HG03565 (cell line): ENCODE measurements around the gene BCL11B.
"Not testable (repeated sequence)": the region's sequence is repeated elsewhere in the genome, so short reads cannot be mapped to it uniquely, and the experiment has no call there.

Experiments
- ATAC-seq: cut with Tn5 transposase; IDR thresholded peaks from one replicate; pipeline ENCODE4 v1.9.1; 2021; ENCODE audit warnings: mild to moderate bottlenecking, moderate library complexity; ENCODE audit not compliant: unreplicated experiment

The BCL11B gene

DNA sequence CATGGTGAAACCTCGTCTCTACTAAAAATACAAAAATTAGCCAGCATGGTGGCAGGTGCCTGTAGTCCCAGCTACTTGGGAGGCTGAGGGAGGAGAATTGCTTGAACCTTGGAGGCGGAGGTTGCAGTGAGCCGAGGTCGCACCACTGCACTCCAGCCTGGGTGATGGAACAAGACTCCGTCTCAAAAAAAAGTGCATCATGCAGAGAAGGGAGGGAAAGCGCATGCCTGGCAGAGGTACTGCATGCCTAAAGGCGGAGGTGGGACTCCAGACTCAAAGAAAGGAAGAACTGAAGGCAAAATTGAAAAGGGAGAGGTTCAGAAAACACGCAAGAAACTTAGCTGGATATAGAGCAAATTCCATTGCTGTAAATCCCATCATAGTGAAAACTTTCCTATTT is 85.7 kb downstream of the BCL11B start:
- ATAC-seq = not testable (repeated sequence)

DNA sequence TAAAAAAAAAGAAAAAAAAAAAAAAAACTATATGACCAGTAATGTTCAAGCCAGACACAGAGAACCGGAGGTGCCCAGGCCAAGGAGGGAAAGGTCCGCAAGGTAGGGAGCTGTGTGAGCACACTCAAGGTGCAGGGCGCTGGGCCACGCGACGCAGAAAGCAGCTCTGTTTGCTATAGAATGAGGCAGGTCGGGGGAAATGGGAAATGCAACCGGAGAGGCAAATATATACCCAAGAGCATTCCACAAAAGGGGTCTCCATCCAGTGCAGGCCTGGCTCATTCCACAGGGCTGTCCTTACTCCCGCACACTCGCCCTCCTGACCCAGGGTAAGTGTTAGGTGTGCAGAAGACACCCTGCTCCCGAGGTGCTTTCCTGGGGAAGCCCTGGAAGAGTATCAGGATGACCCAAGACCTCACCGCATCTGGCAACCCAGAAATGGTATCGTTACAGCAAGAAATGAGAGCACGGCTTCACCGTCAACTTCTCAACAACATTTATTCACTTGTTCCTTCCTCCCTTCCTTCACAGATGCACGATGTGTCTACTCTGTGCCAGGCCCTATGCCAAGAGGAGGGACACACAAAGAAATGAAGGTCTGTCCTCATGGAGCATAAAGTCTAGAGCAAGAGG is 86.4 kb downstream of the BCL11B start:
- ATAC-seq = no peak

DNA sequence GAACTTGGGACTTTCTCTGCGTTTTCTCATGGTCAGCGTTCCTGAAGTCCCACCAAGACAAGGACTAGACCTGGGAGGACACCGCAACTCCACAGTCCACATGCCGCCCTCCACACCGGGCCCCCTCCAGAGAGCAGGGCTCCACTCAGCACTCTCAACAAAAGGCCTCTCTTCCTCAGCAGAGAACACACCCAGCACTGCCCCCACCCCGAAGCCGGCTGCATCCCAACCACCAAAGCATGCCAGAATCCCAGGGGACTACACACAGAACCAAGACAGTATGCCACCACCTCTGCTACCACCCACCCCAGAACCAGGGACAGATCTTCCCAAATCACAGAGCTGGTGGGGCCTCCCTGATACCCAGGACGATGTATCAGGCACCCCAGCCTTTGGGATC is 88.3 kb downstream of the BCL11B start:
- no peak for ATAC-seq

DNA sequence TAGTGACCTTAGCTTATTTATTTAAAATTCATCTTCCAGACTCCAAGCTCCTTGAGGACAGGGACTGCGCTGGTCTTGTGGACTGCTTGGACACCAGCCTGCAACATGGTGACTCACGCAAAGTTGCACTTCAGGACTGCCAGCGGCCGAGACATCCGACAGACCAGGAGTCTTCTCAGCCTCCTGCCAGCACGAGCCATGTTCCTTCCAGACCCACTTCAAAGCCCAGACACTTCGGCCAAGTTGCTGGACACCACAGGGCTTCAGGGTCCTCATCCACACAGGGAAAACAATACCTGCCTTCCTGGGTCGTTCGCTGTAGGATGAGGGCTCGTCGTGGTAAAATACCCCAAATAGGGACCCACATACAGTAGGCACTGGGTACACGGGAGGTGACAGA is 88.7 kb downstream of the BCL11B start:
- no peak for ATAC-seq

DNA sequence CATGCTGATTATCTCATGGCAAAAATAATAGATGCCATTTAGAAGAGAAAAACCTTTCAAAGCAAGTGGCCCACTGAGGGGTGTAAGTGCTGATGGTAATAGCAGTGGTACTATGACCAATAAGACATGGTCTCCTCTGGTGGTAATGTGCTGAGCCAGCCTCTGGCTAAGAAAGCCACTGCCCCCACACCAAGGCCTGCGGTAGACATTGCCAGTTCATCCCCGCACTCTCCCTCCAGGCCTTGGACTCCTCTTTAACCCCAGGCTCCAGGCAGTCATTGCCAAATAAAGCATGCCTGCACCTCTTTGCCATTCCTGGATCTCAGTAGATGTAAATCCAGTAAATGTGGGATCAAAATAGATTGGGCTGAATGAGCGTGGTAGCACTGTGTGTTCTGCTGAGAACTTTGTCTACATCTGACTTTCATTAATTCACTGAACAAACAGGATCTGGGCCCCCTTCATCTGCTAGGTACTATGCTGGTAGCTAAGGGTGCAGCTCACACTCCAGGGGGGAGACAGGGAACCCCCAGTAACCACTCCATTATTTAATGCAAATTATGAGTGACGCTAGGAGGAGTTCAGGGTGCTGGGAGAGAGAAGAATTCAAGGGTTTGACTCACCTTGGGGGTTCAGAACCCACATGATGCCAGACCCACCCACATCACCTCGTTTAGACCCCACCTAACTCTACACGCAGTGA is 89.3 kb downstream of the BCL11B start:
- ATAC-seq = no peak

DNA sequence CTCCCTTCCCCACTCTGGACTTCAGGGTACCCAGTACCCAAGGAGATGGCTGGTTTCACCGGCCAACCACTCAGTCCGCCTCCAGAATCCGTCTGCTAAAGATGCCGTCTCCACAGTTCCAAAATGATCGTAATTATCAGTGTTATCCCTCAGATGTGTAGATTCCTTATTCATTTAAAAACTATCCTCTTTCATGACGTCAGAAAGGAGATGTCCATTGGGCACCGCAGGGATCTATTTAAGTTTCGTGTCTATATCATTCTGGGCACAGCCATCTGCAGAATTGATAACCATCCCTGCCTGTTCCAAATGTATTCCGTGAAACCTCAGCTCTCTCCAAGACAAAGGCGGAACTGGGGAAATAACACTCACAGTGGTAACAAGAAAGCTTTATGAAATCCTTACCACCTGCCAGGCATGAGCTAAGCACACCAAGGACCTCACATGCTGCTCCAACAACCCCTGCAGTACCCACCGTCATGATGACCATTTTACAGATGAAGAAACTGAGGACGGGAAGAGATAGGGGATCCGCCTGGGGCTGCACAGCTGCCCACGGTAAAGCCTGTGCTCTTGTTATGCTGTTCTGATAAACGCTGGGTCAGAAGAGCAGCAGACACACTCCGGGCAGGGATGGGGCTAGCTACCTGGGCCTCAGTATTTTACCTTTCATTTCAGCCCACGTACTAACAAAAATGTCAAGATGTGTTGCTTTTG is 90.0 kb downstream of the BCL11B start:
- no peak for ATAC-seq

DNA sequence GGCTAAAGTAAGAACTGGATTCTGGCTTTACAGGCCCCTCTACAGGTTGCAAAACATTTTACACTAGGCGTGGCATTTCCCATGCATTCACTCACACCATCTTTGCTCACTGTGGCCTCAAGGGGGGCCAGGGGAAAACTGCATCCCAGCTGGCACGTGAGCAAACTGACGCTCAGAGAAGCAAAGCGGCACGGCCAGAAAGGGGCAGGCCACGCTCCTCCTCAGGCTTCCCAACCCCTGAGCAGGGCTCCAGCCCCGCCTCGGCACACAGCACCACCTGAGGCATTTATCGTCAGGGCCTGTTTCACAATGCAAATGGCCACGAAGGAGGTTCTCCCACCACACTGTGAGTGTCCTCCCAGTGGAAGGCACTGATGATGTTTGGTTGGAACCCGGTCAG is 90.8 kb downstream of the BCL11B start:
- no peak for ATAC-seq

DNA sequence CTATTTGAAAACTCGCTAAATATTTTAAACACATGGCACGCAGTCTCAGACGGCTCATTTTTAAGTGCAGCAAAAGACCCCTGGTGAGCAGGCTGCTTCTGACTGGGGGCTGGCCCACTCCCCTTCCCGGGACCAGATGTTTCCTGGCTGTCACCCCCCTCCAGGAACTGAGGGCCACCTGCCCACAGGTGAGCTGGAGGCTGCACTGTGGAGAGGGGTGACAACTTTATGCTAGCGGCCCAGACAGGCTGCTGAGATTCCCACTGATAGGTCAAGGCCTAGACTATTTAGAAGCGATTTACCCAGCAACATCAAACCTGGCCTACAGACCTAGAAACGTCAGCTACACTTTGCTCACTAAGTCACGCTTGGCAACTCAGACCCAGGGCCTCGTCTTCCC is 92.1 kb downstream of the BCL11B start:
- no peak for ATAC-seq

DNA sequence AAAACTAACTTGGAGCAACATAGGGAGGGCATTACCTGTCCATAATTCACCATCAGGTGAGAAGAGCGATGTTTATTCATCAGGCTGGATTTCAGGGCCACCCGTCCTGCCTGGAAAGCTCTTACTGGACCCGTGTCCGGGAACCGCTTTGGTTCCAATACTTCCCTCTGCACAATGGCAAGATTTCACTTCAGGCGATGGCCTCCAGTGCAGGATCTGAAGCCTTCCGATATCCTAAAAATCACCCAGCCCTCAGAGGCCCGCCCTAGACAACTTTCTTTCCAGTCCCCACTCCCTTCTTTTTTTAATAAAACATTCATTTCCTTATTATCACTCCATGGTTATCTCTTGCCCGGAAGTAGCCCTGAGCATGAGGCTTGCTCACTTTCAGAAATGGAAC is 92.5 kb downstream of the BCL11B start:
- ATAC-seq = no peak

DNA sequence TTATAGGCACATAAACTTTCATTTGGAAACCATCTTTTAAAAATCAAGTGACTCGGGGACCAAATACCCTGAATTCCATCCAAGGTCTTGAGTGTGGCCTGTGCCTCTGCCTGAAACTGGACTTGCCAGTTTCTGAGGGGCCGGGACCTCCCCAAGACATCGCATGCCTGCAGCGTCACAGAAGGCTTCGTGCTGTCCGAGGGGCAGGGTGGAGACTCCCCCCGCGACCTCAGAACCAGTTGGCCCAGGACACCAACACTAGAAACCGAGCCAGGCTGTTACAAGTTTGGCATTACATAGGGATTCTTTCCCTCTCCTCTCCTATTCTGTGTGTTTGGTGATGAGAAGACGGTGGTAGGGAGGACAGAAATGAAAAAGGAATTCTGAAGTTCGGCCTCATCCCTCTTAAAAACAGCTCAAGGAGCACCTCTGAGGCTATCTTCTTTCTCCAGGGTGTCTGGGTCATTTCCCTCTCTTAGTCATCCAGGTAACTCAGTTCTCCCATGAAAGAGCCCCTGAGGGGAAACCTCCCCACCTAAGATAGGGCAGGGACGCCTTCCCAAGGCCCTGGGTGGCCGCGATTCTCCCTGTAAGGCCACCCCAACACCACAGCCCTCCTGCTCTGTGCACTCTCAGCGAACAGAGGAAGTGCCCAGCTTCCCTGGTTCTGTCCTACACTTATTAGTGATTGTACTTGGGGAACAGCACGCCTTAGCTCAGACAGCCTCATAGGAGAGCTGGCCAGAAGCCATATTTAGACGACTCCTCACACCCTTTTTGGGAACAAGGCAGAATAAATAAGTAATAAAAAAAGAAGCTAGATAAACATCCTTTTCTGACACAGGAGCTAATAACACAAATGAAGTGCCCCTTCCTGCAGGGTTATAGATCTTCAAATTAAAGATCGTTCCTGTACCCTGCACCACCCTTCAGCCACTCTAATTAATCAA is 93.8 kb downstream of the BCL11B start:
- no peak for ATAC-seq

DNA sequence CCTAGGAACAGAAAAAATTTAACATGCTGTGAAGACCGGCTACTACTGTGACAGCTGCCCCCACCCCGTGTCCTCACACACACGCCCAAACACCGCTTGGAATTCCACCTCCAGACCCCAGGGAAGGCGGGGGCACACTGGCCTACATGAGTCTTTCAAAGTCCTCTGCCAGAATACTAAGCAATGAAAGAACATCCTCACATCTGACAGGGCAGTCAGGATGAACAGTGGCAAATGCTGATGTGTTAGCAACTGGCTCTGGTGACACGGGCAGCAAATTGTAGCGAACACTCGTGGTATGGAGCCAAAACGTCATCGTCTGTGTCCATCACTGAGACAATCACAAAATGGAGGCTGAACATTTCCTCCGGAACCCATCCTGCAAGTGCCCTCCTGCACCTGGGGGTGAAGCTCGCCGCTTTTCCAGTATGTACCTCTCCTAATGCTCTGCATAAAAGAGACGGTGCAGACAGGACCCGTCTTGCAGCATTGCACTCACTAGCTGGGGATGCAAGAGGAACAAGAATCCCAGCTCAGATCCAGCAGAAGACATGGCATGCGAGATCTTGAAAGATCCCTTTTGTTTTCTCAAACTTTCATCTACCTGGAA is 94.8 kb downstream of the BCL11B start:
- no peak for ATAC-seq

DNA sequence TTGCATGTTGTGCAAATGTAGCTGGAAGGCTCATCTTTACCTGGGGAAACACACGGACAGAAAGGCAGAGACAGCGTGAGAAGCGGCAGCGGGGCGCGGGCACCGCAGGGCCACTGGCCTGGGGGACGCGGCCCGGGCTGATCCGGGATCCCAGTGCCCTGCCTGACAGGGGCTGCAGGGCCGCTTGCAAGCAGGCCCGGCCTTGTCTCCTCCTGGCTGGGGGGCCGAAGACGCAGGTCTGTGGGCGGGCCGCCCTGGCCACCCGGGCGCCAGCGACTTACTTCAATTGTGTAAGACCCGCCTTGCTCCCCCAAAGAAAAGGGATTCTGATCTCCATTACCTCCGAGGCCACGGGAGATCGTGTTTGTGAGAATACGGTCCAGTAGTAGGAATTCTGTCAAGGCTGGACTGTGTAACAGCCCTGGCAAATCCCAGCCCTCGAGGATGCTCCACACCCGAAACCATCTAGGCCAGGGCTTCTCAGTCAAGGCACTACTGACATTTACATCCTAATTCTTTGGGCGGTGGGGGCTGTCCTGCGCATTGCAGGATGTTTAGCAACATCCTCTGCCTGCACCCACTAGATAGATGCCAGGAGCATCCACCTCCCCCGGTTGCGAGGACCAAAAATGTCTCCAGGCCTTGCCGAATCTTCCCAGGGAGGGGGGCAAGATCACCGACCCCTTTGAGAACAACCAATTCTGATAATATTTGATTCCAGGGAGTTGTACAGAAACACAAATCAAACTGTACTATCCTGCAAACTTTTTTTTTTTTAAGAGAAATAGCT is 95.6 kb downstream of the BCL11B start:
- ATAC-seq = no peak

DNA sequence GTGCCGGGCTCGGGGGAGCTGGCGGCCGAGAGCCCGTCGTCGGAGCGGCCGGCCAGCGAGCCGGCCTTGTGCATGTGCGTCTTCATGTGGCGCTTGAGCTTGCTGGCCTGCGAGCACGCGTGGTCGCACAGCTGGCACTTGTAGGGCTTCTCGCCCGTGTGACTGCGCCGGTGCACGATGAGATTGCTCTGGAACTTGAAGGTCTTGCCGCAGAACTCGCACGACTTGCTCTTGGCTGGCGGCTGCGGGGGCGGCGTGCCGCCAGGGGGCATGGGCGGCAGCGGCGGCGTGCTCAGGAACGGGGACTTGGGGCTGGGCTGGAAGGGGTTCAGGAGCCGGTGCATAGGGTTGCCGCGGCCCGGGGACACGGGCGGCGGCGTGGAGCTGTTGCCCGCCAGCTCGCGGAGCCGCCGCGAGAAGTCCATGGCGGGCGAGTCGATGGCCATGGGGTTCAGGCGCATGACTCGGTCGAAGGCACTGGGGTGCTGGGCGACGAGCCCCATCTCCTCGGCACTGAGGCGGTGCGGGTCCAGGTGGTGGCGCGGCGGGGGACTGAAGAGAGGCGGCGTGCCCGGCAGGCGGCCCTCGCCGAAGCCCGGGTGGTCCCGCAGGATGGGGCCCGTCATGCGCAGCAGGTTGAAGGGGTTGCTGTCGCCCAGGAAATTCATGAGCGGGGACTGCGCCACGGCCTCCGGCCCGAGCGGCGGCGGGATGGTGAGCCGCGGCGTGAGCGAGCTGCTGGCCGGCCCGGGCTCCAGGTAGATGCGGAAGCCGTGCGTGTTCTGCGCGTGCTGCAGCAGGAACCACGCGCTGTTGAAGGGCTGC is 96.5 kb downstream of the BCL11B start:
- no peak for ATAC-seq

DNA sequence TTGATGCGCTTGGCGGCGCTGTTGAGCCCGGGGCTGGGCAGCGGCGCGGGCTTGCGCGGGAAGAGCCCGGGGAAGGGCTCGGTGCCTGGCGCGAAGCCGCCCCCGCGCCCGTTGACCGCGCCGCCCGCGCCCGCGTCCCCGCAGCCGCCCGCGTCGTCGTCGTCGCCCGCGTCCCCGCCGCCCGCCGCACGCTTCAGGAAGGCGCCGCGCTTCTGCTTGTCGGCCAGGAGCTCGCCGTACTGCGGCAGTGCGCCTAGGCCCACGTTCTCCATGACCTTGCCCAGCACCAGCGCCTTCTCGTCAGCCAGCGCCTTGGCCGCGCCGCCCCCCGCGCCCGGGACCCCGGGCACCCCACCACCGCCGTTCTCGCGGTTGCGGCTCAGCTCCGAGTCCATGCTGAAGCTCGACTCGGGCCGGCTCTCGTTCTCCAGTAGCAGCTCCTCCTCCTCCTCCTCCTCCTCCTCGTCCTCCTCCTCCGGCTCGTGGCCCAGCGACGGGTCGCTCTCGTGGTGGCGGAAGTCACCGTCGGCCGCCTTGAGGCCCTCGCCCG is 97.2 kb downstream of the BCL11B start:
- ATAC-seq = no peak

DNA sequence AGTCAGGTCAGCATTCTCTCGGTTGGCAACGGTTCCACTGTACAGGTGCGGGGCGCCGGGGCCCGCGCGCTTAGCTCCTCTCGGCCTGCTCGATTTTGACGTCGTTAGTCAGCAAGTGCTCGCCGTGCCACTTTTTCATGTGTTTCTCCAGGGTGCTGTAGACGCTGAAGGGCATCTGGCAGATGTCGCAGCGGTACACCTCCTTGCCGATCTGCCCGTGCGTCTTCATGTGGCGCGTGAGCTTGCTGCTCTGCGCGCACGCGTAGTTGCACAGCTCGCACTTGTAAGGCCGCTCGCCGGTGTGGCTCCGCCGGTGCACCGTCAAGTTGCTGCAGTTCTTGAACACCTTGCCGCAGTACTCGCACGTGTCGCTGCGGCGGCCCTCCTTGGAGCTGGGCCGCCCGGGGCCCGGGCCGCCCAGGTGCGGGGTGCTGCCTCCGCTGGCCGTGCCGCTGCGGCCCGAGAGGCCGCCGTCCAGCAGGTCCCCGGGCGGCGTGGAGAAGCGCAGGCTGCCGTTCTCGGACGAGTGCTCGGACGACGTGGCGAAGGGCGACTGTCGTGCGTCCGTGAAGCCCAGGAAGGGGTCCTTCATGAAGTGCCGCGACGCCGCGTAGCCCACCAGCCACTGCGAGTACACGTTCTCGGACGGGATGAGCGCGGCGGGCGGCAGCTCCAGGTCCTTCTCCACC is 97.8 kb downstream of the BCL11B start:
- ATAC-seq = no peak

DNA sequence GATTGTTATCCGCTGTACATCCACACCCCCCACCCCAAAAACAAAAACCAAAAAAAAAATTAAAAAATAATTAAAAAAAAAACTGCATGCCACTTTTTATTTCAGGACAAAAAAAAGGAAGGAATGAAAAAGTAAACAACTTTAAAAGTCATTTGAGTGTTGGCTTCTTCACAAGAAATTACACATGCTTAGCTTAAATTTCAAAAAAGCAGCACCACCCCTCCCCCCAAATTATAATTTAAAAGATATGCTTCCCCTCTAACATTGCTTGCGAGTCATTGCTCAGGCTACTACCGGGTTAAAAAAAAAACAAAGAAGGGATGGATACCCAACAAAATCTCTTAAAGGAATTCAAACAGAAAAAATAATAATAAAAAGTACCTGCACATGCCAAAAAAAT is 98.5 kb downstream of the BCL11B start:
- ATAC-seq = no peak

DNA sequence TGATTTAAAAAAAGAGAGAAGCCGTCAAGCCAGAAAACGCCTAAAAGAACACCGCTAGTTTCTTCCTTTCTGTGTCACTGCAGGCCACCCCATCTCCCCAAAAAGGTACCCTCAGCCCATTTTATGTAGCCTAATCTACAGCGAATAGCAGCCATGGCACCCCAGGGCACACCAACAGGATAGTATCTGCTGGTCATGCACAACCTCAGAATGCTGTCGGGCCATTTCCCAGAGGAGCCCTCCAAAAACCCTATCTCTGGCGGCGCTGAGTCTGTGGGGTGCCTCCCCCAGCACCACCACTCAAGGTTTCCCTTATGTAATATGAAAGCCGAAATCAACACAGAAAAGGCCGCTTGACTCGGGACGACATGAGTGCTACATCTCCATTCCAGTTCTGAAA is 98.9 kb downstream of the BCL11B start:
- no peak for ATAC-seq

DNA sequence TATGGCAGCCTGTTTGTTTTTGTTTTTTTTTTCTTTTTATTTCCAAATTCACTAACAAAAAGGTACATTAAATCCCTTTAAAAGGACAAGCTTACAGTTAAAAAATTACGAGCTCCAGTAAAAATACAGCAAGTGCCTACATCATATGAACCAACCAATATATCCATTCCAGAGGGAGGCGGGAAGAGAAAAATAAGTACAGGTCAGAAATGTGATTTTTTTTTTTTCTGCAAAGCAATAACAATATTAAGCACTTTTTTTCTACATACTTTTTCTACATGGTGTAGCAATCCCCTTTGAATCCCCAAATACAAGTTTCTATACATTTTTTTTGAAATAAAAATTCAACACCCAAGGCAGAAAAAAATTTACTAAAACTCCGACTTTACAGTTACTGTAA is 100.6 kb downstream of the BCL11B start:
- ATAC-seq = no peak
